Epithelial cell of umbilical artery (primary cell): ENCODE results near the gene BATF. TPM values are rescaled to one million over a fixed set of nuclear protein-coding genes. Genes with fewer than 3 reads are reported as not detected.

ENCODE experiments used
- total RNA-seq: library from RNA; depleted of rRNA; stranded (reverse); fragments of >200 nt; gene quantifications from 2 replicates; pipeline ENCODE4 v1.2.3, GENCODE V29; 2014

The BATF gene
- total RNA-seq, result not detected in 2 replicates

DNA sequence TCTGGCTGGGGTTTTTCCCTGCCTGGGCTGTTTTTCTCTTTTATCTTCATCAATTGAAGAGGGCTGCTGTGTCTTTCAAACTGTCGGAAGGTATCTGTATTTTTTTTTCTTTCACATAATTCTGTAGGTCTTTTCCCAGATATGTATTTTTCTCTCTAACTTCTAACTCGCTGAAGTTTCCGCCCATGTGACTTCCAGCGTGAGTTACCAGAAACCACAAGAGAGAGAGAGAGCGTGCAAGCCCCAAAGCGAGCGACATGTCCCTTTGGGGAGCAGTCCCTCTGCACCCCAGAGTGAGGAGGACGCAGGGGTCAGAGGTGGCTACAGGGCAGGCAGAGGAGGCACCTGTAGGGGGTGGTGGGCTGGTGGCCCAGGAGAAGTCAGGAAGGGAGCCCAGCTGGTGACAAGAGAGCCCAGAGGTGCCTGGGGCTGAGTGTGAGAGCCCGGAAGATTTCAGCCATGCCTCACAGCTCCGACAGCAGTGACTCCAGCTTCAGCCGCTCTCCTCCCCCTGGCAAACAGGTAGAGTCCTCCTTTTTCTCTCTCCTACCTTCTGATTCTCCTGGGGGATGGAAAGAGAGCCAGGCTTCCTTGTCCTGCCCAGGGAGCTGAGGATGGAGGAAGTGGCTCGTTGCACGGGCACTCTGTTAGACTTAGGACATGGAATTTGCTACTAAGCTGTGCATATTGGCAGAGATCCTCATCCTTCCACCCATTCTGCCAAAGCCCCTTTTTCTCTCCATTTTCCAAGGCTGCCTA, at the start of gene BATF:
BATF (plus strand) TSS at position 246 of the 759 bp plus-strand sequence; CDS start at position 460, 214 bp downstream.

GRCh38 chr14:75578102-75578785, 56.0 kb downstream of the BATF start, which contains the start of gene FLVCR2:
Gene FLVCR2 (plus strand): TSS chr14:75578620. CDS start chr14:75578973, 353 bp downstream.

Other genes with a start within 250 kb of the BATF start
- 3.2 and 4.9 TPM in 2 replicates for gene FOS, start 243.6 kb upstream of the BATF start, total RNA-seq
- 4.5 and 18.8 TPM in 2 replicates for gene JDP2, start 94.4 kb upstream of the BATF start, total RNA-seq
- gene FLVCR2, start 56.2 kb downstream of the BATF start, total RNA-seq, result 0.32 and 0.46 TPM in 2 replicates
- 5.2 and 7.6 TPM in 2 replicates for gene ERG28, start 138.4 kb downstream of the BATF start, total RNA-seq
- gene TTLL5, start 138.8 kb downstream of the BATF start, total RNA-seq, result 20.5 and 21.1 TPM in 2 replicates